GM12891 (cell line): ENCODE results near the gene IRF3.

Source experiments
- POLR2A ChIP-seq: IDR thresholded peaks from 2 replicates; pipeline ENCODE4 v1.6.1; 2011; ENCODE audit warnings: low read depth, low read length, control low read depth
- POLR2AphosphoS5 ChIP-seq: IDR thresholded peaks from 2 replicates; pipeline ENCODE4 v1.6.1; 2011; ENCODE audit warnings: low read depth, low read length, control low read depth
- POU2F2 ChIP-seq: IDR thresholded peaks from 2 replicates; pipeline ENCODE4 v1.6.1; 2011; ENCODE audit warnings: low read depth, mild to moderate bottlenecking, control low read depth, low read length, moderate library complexity
- SPI1 ChIP-seq: IDR thresholded peaks from 2 replicates; pipeline ENCODE4 v1.6.1; 2011; ENCODE audit warnings: low read depth, low read length, control low read depth

DNA sequence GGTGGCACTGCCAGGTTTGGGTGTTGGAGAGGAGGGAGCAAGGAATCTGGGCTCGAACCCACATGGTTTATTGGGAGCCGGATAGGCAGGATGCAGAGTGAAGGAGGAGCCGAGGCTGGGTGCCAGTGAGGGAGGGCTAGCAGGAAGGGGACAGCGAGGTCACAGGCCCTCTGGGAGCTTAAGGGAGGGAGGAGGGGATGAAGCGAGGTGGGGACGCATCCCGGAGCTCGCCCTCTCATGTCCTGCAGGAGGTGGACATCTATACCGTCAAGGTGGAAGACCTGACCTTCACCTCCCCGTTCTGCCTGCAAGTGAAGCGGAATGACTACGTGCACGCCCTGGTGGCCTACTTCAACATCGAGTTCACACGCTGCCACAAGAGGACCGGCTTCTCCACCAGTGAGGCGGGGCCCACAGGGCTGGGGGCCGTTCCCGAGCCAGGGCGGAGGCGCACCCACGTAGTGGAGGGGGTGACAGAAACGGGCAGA is 20.2 kb upstream of the IRF3 start:
- peak; percentile 17; the same call in 1 of the 2 replicates for TF ChIP-seq POLR2A
- TF ChIP-seq SPI1 = no peak
- TF ChIP-seq POU2F2 = no peak
- TF ChIP-seq POLR2AphosphoS5 = peak; percentile 70
